ENCODE measurements around the gene SLC3A2.

DNA sequence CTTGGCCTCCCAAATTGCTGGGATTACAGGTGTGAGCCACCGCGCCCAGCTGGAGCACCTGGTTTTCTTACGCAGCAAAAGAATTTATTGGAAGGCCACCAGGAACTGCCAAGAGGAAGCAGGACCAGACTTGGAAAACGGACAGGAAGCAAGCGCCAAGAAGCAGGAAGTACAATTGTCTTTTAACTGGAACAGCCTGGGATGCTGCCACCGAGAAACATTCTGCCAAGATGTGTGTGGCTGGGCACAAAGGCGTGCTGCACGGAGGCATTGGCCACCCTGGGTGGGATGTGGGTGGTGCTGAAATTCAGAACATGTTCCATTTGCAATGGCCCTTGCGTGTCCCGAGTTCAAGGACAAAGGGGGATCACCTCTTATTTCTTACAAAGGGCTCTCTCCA is 15.4 kb downstream of the SLC3A2 start:
- TF ChIP-seq, protein P1, sequence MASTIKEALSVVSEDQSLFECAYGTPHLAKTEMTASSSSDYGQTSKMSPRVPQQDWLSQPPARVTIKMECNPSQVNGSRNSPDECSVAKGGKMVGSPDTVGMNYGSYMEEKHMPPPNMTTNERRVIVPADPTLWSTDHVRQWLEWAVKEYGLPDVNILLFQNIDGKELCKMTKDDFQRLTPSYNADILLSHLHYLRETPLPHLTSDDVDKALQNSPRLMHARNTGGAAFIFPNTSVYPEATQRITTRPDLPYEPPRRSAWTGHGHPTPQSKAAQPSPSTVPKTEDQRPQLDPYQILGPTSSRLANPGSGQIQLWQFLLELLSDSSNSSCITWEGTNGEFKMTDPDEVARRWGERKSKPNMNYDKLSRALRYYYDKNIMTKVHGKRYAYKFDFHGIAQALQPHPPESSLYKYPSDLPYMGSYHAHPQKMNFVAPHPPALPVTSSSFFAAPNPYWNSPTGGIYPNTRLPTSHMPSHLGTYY (CRISPR knock-in tag; IDR thresholded peaks at IDR 0.05), result no peak
- no peak for TF ChIP-seq ZNF138 (CRISPR knock-in tag; conservative IDR thresholded peaks at IDR 0.05)
- TF ChIP-seq, protein P2, sequence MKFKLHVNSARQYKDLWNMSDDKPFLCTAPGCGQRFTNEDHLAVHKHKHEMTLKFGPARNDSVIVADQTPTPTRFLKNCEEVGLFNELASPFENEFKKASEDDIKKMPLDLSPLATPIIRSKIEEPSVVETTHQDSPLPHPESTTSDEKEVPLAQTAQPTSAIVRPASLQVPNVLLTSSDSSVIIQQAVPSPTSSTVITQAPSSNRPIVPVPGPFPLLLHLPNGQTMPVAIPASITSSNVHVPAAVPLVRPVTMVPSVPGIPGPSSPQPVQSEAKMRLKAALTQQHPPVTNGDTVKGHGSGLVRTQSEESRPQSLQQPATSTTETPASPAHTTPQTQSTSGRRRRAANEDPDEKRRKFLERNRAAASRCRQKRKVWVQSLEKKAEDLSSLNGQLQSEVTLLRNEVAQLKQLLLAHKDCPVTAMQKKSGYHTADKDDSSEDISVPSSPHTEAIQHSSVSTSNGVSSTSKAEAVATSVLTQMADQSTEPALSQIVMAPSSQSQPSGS (CRISPR knock-in tag; IDR thresholded peaks at IDR 0.05; ENCODE audit: borderline replicate concordance, low read depth), result no peak
- TF ChIP-seq, protein P3, sequence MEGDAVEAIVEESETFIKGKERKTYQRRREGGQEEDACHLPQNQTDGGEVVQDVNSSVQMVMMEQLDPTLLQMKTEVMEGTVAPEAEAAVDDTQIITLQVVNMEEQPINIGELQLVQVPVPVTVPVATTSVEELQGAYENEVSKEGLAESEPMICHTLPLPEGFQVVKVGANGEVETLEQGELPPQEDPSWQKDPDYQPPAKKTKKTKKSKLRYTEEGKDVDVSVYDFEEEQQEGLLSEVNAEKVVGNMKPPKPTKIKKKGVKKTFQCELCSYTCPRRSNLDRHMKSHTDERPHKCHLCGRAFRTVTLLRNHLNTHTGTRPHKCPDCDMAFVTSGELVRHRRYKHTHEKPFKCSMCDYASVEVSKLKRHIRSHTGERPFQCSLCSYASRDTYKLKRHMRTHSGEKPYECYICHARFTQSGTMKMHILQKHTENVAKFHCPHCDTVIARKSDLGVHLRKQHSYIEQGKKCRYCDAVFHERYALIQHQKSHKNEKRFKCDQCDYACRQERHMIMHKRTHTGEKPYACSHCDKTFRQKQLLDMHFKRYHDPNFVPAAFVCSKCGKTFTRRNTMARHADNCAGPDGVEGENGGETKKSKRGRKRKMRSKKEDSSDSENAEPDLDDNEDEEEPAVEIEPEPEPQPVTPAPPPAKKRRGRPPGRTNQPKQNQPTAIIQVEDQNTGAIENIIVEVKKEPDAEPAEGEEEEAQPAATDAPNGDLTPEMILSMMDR (IDR thresholded peaks at IDR 0.05), result no peak
- TF ChIP-seq JUN (CRISPR knock-in tag; IDR thresholded peaks at IDR 0.05), result no peak
- TF ChIP-seq ESRRA (CRISPR knock-in tag; IDR thresholded peaks at IDR 0.05; ENCODE audit: borderline replicate concordance), result no peak
- TF ChIP-seq FOXP1 (CRISPR knock-in tag; IDR thresholded peaks at IDR 0.05; ENCODE audit: borderline replicate concordance), result no peak
